Esophagus (tissue), 2 donors: ENCODE results near the gene KCNT2. TPM values are rescaled to one million over a fixed set of nuclear protein-coding genes. Genes with fewer than 3 reads are reported as not detected.
"Not testable (repeated sequence)": the region's sequence is repeated elsewhere in the genome, so short reads cannot be mapped to it uniquely, and the experiment has no call there.

ENCODE experiments used
- H3K27ac ChIP-seq, 2 donors: one replicate each; pipeline ENCODE4 v1.5.1; 2013; ENCODE audit warnings: low read depth in 2 of 2, mild to moderate bottlenecking in 2 of 2, inconsistent platforms in 1 of 2, low read length in 1 of 2, moderate library complexity in 1 of 2
- H3K27me3 ChIP-seq, 2 donors: one replicate each; pipeline ENCODE4 v1.6.1; 2013; ENCODE audit warnings: low read length in 2 of 2, control low read depth in 1 of 2, mild to moderate bottlenecking in 1 of 2; ENCODE audit not compliant: insufficient read depth in 2 of 2, control insufficient read depth in 1 of 2
- H3K36me3 ChIP-seq, 2 donors: one replicate each; pipeline ENCODE4 v1.6.1; 2013; ENCODE audit warnings: low read length in 1 of 2; ENCODE audit not compliant: control insufficient read depth in 2 of 2, insufficient read depth in 2 of 2
- H3K4me1 ChIP-seq, 2 donors: one replicate each; pipeline ENCODE4 v1.6.1; 2013; ENCODE audit warnings: low read length in 1 of 2; ENCODE audit not compliant: control insufficient read depth in 2 of 2, insufficient read depth in 2 of 2
- H3K4me3 ChIP-seq, 2 donors: one replicate each; pipeline ENCODE4 v1.5.1; 2013; ENCODE audit warnings: low read length in 2 of 2, mild to moderate bottlenecking in 2 of 2, low read depth in 1 of 2, moderate library complexity in 1 of 2
- H3K9me3 ChIP-seq, 2 donors: one replicate each; pipeline ENCODE4 v1.6.1; 2013; ENCODE audit warnings: mild to moderate bottlenecking in 2 of 2, low read depth in 1 of 2, low read length in 1 of 2, moderate library complexity in 1 of 2; ENCODE audit not compliant: control insufficient read depth in 2 of 2, insufficient read depth in 1 of 2
- WGBS, 2 donors: extraction: QIAGEN DNeasy Blood & Tissue Kit; methylation state at CpG; one replicate each; pipeline ENCODE4 v1.1.7; 2013; 5-methylcytosine and 5-hydroxymethylcytosine counted together
- polyA plus RNA-seq, 2 donors: library from polyadenylated mRNA; stranded (reverse); fragments of 200-250 nt; gene quantifications; one replicate each; pipeline ENCODE4 v1.2.3, GENCODE V29; 2013
- donor health status: healthy with polysubstance abuse.
- donor health status: Bipolar disorder and iron deficiency.

Gene KCNT2
- polyA plus RNA-seq, 2 donors, result 0.22 to 0.49 TPM

DNA sequence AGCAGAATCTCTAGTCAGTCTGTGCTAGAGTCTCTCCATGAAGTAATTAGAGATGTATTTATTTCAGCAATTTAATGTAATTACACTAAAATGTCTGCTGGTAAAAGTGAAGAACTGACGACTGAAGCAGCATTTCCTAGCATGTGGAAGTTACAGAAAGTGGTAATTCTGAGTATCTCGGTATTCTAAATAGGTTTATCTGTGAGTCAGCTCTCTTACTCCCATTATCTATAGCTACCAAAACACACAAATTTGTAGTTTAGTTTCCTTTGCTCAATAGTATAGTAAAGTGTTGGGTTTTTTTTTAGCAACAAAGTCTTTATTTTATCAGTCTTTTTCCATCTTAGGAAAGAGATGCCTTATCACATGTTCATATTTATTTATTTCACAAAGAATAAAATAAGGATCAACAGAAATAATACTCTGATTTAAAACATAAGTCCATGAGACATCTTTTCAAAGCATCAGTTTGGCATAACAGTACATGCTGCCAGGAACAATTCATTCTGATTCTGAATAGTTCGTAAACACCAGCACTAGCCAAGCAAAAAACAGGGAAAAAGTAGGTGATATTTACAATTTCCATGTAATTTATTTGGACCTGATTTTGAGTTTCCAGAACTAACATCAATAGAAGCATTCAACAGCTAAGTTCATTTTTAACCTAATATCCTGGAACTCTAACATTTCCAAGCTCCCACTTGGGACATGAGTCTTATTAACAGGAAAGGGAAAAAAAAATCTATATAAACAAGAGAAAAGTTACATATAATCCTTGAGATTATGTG is 76.3 kb downstream of the KCNT2 start:
- WGBS, 2 donors, result 62 to 70% methylated on average over 3 of the region's 3 CpGs
- no peak overlapping the region for H3K27ac ChIP-seq
- peaks cover 0 to 2% of the 10 kb centered on the region in 2 donors for H3K36me3 ChIP-seq
- no peaks in the 10 kb centered on the region for H3K4me1 ChIP-seq
- peaks cover 4% of the 10 kb centered on the region in 2 donors for H3K9me3 ChIP-seq
- no peaks in the 10 kb centered on the region for H3K27me3 ChIP-seq
- H3K4me3 ChIP-seq, result no peak overlapping the region

DNA sequence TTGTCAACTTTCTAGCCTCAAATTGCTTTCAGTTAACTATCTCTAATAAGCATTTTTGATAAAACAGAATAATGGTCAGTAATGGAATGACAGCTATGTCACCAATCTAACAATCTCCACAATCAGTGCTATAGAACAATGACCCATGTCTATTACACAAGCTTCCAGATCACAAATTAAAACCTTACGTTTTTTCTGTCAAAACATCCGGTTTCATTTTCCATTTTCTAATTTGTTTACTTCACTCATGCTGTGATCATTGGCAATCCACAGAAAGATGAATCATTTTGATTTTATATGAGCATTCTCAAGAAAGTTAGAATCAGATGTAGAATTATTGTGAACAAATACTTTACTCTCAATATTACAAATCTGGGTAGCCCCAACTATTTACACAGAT is 80.3 kb downstream of the KCNT2 start:
- Histone ChIP-seq H3K36me3 (no peaks in the 10 kb centered on the region), H3K4me3 (no peak overlapping the region), H3K4me1 (no peaks in the 10 kb centered on the region), H3K27ac (no peak overlapping the region), H3K27me3 (no peaks in the 10 kb centered on the region), H3K9me3 (no peaks in the 10 kb centered on the region)
- 47 to 59% methylated on average over 2 of the region's 2 CpGs for WGBS, 2 donors

DNA sequence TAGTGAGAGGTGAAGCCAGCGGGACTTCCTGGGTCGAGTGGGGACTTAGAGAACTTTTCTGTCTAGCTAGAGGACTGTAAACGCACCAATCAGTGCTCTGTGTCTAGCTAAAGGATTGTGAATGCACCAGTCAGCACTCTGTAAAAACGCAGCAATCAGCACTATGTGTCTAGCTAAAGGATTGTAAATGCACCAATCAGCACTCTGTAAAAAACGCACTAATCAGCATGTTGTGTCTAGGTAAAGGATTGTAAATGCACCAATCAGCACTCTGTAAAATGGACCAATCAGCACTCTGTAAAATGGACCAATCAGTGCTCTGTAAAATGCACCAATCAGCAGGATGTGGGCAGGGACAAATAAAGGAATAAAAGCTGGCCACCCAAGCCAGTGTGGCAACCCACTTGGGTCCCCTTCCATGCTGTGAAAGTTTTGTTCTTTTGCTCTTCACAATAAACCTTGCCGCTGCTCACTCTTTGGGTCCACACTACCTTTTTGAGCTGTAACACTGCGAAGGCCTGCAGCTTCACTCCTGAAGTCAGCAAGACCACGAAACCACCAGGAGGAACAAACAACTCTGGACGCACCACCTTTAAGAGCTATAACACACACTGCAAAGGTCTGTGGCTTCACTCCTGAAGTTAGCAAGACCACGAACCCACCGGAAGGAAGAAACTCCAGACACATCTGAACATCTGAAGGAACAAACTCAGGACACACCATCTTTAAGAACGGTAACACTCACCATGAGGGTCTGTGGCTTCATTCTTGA is 85.5 kb downstream of the KCNT2 start:
- not testable (repeated sequence) for H3K4me1 ChIP-seq

DNA sequence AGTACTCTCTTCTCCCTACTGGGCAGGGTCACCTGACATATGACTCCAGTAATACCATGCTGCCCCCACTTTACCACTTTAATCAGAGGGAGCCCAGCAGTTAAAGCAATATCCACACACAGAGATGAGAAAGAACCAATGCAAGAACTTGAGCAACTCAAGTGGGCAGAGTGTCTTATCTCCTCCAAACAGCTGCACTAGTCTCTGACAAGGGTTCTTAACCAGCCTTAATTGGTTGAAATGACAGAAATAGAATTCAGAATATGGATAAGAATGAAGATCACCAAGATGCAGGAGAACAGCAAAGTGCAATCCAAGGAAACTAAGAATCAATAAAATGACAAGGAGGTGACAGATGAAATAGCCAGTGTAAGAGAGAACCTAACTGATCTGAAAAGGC is 91.0 kb downstream of the KCNT2 start:
- no peaks in the 10 kb centered on the region for H3K27me3 ChIP-seq
- H3K4me3 ChIP-seq, result no peak overlapping the region
- no peak overlapping the region for H3K27ac ChIP-seq
- H3K4me1 ChIP-seq, result no peaks in the 10 kb centered on the region
- peaks cover 0 to 3% of the 10 kb centered on the region in 2 donors for H3K9me3 ChIP-seq
- no peaks in the 10 kb centered on the region for H3K36me3 ChIP-seq

More for the DNA sequence above, 85.5 kb downstream of the KCNT2 start:
- not testable (repeated sequence) for H3K9me3 ChIP-seq, H3K36me3 ChIP-seq, H3K4me3 ChIP-seq, H3K27ac ChIP-seq, H3K27me3 ChIP-seq
- WGBS, 2 donors, result 80 to 87% methylated on average over 12 of the region's 12 CpGs

DNA sequence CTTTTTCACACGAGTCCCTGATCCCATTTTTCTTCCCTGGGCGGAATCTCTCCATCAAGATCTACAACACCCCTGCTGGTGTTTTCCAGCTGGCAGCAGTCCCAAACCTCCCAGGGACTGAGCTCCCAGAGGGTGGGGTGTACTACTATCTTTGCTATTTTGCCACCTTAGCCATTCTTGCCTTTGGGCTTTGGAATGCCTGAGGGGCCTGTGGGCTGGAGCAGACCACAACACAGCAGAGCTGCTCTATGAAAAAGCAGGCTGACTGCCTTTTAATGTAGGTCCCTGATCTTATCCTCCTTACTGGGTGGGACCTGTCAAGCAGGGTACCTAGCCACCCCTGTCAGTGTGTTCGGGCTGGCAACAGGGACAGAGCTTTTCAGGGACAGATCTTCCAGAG is 91.9 kb downstream of the KCNT2 start:
- Histone ChIP-seq H3K4me1 (no peaks in the 10 kb centered on the region), H3K36me3 (no peaks in the 10 kb centered on the region), H3K27ac (no peak overlapping the region), H3K4me3 (no peak overlapping the region), H3K9me3 (peaks cover 0 to 3% of the 10 kb centered on the region in 2 donors), H3K27me3 (no peaks in the 10 kb centered on the region)
- WGBS, 2 donors, result 73 to 76% methylated on average over 3 of the region's 3 CpGs

DNA sequence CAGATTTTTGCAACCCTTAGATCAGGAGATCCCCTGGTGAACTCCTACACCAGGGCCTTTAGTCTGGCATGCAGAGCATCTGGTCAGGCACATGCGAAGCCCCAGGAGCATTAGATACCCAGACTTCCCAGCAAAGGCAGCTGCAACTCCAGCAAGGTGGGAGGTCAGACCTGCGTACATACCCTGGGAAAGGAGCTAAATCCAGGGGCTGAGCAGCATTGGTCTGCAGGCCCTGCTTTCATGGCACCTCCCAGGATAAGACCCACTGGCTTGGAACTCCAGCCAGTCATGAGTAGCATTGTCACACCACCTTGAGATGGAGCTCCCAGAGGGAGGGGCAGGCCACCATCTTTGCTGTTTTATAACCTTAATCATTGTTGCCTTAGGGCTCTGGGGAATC is 92.3 kb downstream of the KCNT2 start:
- H3K27me3 ChIP-seq, result no peaks in the 10 kb centered on the region
- H3K4me1 ChIP-seq, result no peaks in the 10 kb centered on the region
- H3K27ac ChIP-seq, result no peak overlapping the region
- H3K4me3 ChIP-seq, result no peak overlapping the region
- H3K36me3 ChIP-seq, result no peaks in the 10 kb centered on the region
- peaks cover 0 to 3% of the 10 kb centered on the region in 2 donors for H3K9me3 ChIP-seq
- 89 to 92% methylated on average over 2 of the region's 2 CpGs for WGBS, 2 donors

DNA sequence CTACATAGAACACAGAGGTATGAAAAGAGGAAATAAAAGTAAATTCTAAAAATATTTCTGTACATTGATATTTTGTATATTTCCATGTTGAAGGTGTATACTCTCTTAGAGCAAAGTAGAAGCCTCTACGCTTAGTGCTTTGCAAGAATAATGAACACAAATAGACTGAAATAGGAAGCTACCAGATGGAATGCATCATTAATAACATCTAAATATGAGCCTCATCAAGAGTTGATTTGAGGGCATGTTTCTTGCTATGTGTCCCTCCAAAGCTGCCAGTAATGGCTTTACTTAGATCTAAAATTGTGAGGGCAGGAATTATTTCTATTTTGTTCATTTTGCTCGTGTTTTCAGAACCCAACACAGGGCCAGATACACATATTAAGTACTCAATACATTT is 94.4 kb downstream of the KCNT2 start:
- Histone ChIP-seq H3K9me3 (peaks cover 0 to 3% of the 10 kb centered on the region in 2 donors), H3K36me3 (no peaks in the 10 kb centered on the region), H3K4me1 (no peaks in the 10 kb centered on the region), H3K27me3 (no peaks in the 10 kb centered on the region), H3K4me3 (no peak overlapping the region), H3K27ac (no peak overlapping the region)
- 65 to 69% methylated on average over 2 of the region's 2 CpGs for WGBS, 2 donors

DNA sequence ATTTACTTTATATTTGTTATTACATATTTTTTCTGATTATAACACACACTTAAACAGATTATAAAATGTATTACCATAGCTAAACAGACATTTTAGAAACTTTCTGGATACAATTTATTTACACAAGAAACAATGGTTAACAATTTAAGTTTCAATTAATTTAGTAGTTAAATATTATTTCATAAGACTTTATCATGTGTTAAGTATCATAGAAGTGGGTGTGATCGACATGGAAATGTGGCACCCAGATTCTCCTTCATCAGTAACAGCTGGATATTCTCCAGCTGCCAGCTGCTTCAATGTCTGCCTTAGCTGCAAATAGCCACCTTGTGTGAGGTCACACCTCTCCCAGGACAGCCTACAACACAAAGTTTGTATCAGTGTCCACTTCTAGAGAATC is 97.8 kb downstream of the KCNT2 start:
- Histone ChIP-seq H3K9me3 (no peaks in the 10 kb centered on the region), H3K27ac (no peak overlapping the region), H3K4me1 (no peaks in the 10 kb centered on the region), H3K4me3 (no peak overlapping the region), H3K36me3 (no peaks in the 10 kb centered on the region), H3K27me3 (no peaks in the 10 kb centered on the region)
- 63 to 64% methylated on average over 1 of the region's 1 CpG for WGBS, 2 donors

DNA sequence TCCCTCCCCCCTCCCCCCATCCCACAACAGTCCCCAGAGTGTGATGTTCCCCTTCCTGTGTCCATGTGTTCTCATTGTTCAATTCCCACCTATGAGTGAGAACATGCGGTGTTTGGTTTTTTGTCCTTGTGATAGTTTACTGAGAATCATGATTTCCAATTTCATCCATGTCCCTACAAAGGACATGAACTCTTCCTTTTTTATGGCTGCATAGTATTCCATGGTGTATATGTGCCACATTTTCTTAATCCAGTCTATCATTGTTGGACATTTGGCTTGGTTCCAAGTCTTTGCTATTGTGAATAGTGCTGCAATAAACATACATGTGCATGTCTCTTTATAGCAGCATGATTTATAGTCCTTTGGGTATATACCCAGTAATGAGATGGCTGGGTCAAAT is 104.0 kb downstream of the KCNT2 start:
- not testable (repeated sequence) for H3K27me3 ChIP-seq, H3K9me3 ChIP-seq, H3K27ac ChIP-seq, H3K4me1 ChIP-seq, H3K36me3 ChIP-seq, H3K4me3 ChIP-seq
- 100% methylated on average over 1 of the region's 1 CpG; no CpG with 5 or more reads in 1 of the 2 donors for WGBS, 2 donors

DNA sequence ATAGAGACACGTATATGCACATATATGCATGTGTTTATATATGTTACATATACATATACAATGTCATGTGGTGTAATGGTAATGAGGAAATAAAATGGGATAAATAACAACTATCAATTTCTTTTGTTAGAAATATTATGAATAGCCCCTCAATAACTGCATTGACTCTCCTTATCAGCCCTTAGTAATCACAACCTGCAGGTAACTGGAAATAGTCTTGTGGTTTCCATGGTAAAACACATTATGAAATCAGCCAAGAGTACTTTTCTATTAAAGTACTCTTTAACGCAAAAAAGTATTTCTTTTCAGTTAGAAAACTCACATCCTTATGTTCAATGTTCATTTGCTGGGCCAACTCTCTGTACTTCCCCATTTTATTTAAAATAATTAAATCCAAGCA is 105.8 kb downstream of the KCNT2 start:
- WGBS, 2 donors, result 71 to 82% methylated on average over 2 of the region's 2 CpGs
- no peaks in the 10 kb centered on the region for H3K27me3 ChIP-seq
- no peak overlapping the region for H3K4me3 ChIP-seq
- H3K36me3 ChIP-seq, result no peaks in the 10 kb centered on the region
- no peaks in the 10 kb centered on the region for H3K4me1 ChIP-seq
- H3K9me3 ChIP-seq, result no peaks in the 10 kb centered on the region
- no peak overlapping the region for H3K27ac ChIP-seq
